ENCODE measurements around the gene EPN2. TPM values are rescaled to one million over a fixed set of nuclear protein-coding genes. Genes with fewer than 3 reads are reported as not detected.
A peak's percentile ranks its signal among the peaks of the same experiment; 100 is the strongest.
"Not testable (repeated sequence)": the region's sequence is repeated elsewhere in the genome, so short reads cannot be mapped to it uniquely, and the experiment has no call there.

The EPN2 gene
- total RNA-seq, 1 donor from 2014 or later = 63.9 TPM

DNA sequence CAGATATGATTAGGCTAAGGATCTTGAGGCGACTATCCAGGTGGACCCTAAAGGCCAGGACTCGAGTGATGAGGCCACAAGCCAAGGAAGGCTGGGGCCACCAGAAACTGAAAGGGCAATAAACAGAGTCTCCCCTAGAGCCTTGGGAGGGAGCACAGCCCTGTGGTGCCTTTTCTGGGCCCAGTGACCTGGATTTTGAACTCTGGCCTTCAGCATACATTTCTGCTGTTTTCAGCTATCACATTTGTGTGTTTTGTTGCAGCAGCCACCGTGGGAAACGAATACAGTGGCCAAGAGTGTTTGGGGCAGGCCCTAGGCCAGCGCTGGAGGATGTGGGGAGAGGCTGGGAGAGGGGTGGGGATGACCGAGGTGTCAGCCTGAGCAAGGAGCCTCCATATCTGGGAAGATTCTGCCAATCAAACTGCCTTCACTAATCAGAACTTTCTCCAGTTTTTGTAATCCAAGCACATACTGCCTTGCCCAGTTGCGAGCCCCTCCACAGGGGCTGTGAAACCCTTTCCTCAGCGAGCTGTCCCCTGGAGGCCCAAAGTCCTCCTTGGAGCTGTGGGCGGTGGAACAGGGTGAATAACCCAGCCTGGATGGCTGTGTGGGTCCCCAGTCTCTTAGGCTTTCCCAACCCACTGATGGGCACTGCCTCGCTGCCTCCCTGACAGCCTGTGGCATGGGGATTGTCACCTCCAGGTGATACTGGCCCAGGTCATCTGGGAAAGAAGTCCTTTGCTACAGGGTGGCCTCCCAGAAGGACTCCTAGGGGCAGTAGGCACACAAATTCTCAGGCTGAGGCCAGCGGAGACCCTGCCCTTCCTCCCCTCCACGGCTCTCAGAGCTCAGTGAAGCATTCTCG, 108.6 kb downstream of the EPN2 start:
- no peak for DNase-seq (ENCODE audit: low spot score)

DNA sequence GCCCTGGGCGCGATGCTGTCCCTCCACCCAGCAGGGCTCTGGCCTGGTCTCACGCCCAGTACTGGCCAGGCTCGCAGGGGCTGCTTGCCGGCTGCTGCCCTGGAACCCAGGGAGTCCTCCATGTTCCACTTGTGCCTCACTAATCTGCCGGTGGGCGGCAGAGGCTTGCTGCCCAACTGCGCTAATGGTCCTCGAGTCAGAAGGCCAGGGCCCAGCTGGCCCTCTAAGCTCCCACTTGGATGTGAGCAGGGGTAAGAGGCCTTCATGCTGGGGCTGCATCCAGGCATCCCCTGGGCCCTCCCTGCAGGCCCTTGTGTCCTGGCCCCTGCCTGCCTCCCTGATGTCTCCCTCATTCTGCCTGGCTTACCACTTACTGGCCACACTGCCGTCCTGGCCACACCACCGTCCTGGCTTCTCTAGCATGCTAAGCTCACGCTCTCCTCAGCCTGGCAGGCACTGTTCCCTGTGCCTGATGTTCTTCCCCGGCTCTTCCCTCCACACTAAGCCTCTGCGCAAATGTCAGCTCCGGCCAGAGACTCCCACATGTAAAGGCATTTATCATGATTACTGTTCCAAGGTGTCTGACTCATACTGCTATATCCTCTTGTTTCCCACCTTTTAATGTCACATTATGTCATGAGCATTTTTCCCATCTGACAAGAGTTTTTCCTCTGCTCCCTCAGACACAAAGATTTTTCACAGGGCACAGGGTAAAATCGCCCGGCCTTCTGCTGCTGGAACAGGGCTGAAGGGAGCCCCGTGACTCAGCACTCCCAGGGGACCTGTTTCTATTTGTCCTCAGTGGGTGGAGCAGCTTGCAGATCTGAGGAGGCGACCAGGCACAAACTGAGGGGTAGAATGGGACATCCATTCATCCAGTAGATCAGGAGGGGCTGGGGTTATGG, 109.4 kb downstream of the EPN2 start:
- DNase-seq (ENCODE audit: low spot score) = peak; percentile 71

DNA sequence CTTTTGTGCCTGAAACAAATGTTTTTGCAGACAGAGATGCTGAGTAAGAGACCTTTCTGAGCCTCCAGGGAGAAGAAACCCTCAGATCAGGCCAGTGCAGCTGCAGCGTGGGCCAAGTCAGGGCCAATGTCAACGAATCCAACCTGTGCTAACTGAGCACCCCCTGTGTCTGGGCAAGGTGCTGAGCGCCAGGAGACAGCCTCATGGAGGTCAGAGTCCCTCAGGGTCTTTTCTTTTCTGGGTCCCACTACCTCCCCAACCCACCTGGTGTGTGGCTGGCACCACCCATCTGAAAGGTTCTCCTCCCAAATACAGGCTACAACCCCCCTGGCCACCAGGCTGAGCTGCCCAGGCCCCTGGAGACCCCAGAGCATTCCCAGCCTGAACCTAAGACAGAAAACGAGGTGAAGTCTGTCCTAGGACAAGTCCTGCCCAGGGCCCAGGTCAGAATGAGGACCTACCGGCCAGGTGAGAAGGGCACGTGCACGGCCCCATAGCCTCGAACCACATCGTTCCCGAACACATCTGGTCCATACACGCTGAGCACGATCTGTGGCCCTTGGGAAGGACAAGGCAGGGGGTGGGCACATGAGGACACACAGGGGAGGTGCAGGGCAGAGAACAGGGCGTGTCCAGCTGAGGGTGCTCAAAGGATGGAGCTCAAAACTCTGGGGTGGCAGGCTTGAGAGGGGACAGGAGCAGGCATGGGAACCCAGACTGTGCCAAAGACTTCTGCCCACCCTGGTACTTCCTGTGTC, 110.3 kb downstream of the EPN2 start:
- DNase-seq (ENCODE audit: low spot score) = no peak

DNA sequence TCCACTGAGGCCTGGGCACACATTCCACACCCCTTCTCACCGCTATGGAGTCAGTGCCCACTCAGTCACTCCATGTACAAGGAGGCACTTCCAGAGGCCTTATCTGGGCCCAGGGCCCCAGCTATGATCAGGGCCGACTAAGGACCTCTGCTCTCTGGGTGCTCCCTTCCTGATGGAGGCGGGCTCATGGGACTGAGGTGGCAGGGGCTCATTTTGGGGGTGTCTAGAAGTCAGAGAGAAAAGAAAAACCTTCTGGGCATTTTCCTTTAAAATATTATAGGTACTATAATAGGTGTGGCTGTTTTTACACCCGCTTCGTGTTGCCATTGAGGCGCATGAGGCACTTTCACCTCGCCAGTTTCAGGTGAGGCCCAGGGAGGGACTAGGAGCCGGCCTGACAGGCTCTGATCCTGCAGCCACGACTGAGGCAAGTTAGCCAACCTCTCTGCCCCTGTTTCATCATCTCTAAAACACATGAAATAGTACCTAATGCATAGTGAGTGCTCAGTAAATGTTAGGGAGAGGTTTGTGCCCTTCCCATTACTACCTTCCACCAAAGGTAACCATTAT, 111.0 kb downstream of the EPN2 start:
- DNase-seq (ENCODE audit: low spot score) = no peak

DNA sequence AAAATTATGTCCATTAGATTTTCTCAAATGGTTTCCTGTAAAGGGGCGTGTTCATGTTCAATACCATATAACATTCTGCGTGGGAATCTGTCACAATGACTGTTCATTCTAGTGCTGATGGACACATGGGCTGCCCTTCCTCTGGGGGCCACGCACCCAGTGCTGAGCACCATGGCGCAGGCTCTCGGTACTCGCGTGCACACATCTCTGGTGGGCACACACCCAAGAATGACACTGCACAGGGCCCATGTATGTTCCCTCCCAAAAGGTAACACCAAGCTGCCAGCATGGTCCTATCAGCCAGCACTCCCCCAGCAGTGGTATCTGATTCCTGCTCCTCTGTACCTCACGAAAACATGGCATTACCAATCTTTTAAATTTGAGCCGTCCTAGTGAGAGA, 111.6 kb downstream of the EPN2 start:
- DNase-seq (ENCODE audit: low spot score) = no peak

DNA sequence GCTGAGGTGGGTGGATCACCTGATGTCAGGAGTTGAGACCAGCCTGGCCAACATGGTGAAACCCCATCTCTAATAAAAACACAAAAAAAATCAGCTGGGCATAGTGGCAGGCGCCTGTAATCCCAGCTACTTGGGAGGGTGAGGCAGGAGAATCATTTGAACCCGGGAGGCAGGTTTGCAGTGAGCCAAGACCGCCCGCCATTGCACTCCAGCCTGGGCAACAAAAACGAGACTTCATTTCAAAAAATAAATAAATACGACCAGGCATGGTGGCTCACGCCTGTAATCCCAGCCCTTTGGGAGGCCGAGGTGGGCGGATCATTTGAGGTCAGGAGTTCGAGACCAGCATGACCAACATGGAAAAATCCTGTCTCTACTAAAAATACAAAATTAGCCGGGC, 116.2 kb downstream of the EPN2 start:
- DNase-seq (ENCODE audit: low spot score) = not testable (repeated sequence)

DNA sequence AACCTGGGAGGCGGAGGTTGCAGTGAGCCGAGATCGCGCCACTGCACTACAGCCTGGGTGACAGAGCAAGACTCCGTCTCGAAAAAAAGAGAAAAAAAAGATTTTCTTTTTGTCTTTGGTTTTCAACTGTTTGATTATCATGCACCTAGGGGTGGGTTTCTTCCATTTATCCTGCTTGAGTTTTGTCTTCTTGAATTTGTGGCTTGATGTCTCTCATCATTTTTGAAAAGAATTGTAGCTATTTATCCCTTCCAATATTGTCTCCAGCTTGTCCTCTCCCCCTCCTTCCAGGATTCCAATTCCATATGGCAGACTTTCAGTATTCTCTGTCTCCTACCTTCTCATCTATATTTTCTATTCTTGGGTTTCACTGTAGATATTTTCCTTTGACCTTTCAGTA, 117.6 kb downstream of the EPN2 start:
- DNase-seq (ENCODE audit: low spot score) = no peak

DNA sequence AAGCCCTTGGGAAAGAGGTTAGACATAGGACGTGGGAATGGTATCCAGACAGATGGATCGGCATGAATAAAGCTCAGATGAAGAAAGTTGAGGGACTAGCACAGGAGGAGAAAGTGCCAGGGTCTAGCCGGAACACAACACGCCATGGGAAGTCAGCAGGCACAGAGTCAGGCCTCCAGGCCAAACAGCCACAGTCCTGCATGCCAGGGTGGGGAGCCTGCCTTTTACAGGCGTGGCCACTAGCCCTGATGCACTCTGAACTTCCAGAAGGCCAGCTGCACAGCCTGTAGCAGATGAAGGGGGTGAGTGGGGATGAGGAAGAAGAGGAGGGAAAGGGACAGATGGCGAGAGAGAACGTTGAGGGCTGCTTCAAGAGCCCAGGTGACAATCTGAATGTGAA, 120.2 kb downstream of the EPN2 start:
- DNase-seq (ENCODE audit: low spot score) = no peak

DNA sequence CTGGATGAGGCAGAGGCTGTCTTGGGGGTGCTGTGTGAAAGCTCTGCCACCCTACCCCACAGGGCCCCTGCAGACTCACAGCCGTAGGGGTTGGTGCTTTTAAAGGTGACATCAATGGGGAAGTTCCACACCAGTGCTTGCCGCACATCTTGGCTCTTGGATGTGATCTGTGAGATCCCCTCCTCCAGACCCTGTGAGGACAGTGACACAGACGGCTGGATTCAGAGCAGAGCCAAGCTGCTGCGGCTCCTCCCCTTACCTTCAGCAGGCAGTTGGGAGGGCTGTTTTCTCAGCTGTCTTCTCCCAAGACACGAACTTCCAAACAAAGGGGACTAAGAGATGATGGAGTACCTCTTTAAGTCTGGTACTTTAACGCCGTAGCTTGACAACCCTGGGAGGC, 120.6 kb downstream of the EPN2 start:
- DNase-seq (ENCODE audit: low spot score) = no peak

DNA sequence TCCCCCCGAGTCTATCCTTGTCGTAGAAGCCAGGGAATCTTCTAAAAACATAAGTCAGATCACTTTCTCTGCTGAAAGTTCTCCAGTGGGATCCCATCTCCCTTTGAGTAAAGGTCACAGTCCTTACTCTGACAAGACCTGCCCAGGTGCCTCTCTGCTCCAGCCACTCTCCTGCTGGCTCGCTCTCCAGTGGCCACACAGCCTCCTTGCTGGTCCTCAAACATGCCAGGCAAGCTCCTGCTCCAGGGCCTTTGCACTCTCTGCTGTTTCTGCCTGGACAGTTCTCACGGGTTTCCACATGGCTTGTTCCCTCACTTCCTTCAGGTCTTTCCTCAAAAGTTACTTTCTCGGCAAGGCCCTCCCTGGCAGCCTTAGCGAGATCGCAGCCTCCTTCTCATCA, 122.0 kb downstream of the EPN2 start:
- DNase-seq (ENCODE audit: low spot score) = no peak

DNA sequence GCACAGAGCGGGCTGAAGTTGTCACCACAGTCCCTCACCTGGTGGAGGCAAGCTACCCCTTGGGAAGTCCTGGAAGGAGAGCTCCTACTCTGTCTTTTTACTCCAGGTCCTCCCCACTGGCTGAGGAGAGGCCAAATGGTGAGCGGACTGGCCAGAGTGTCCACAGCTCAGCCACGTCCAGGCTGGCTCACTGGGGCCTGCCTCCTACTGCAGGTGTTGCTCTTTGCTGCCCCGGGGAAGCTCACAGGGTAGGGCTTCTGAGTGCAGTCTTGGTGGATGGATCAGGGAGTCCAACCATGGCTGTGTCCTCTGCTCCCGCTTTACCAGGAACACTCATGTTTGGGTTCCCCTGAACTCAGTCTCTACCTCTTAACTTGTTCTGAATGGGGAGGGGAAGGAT, 122.7 kb downstream of the EPN2 start:
- DNase-seq (ENCODE audit: low spot score) = no peak

DNA sequence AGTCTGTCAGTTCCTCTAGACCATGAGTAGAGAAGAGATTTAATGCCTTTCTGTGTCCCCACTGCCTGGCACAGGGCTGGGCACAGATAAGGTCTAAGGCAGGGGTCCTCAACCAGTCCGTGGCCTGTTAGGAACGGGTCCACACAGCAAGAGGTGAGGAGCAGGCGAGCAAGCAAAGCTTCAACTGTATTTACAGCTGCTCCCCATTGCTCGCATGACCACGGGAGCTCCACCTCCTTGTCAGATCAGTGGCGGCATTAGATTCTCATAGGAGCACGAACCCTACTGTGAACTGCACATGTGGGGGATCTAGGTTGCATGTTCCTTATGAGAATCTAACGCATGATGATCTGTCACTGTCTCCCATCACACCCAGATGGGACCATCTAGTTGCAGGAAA, 123.6 kb downstream of the EPN2 start:
- DNase-seq (ENCODE audit: low spot score) = no peak

DNA sequence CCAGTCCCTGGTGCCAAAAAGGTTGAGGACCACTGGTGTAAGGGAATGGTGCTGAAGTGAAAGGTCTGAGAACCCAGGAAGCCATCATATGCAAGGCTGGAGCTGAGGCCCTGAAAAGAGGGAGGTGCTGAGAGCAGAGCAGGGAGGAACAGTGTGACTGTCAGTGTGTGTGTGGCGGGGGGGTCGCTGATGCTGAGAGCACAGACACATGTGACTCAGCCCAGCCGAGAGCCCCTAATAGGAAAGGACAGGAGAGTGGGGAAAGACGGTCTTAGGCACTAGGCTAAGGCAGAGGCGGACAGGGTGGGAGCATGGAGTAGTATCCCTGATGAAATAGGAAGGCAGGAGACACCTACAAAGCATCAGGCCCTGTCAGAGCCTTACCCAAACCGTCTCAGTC, 124.2 kb downstream of the EPN2 start:
- no peak for DNase-seq (ENCODE audit: low spot score)

DNA sequence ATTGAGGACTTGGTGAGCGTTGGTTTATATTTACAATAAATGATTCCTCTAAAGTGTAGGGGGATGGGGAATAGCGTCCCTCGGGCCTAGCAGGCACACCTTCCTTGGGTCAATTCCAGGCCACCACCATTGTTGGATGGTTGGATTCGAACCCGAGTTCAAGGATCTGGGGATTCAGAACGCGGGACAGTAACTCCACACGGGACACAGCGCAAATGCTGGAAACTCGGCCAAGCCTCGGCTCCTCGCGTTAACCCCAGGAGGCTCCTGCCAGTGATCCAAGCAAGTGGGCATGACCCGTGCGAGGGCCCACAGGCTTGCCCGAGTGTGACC, 124.7 kb downstream of the EPN2 start:
- no peak for DNase-seq (ENCODE audit: low spot score)

DNA sequence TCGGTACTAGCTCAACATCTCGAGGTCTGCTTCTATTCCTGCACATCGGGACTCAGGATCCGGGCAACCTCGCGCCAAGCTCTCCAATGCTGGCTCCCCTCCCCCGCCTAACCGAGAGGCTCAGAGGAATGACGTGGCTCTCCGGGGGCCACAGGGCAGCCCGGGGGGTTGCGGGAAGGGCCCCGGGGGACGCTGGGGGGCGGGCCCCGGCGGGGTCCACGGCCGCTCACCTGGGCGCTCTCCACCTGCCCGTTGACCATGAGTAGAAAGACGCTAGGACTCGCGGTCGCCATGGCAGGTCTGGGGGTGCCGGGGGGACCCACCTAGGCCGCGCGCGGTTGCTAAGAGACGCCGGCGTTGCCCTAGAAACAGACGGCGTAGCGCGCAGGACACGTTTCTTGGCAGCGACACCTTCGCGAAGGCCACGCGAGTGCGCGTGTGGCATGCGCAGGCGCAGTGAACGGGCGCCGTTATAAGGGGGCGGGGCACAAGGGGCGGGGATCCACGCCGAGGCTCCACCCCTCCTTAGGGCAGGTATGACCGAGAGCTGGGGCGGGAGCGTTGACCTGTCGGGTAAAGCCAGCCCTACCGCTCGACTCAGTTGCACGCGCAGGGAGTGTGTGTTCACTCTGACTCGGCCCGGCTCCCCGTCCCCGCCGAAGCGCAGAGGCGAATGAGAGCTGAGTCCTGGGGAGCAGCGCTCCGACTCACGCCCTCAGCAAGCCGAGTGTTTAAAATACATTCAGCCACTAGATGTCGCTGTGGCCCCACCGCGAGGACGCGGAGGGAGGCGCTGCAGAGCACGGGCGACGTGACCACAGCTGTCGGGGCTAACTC, 125.3 kb downstream of the EPN2 start, which contains the start of gene B9D1:
B9D1 (minus strand) TSS at position 447 of the 837 bp plus-strand sequence; CDS start at position 293, 154 bp downstream.
- DNase-seq (ENCODE audit: low spot score) = peak; percentile 95

DNA sequence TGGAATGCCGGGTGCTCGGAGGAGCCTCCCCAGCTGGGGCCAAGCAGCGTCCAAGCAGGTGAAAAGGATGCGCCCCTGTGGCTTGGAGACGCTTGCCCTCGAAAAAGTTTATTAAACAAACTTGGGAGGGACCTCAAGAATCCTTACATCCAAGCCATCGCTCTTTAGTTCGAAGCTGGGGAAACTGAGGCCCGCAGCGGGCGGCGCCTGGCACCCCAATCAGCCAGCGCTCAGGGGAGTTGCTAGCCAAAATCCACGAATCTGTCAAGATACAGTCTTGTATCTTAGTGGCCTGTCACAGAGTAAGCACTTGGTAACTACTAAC, 125.9 kb downstream of the EPN2 start:
- no peak for DNase-seq (ENCODE audit: low spot score)

DNA sequence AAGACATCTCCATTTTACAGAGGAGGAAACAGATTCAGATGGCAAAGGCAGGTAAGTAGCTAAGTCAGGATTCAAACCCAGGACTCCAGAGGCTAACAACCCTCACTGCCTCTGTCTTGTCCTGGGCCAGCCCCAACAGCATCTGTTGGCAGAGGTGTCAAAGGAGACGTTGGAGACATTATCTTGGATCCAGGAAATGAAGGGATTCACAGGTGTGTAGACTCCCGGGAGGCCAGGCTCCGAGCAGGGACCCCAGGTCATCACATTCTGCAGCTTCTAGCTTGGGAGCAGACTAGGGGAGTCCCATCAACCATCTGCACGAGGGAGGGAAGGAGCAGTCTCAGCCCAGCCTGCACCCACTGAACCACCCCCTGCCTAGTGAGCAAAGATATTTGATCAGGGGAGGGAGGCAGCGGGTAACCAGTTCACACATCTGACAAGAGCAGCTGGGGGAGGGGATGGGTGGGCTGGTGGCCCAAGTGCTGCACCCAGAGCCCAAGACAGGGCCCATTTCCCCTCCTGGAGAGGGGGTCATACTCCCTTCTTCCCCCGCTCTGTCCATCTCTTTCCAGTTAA, 126.4 kb downstream of the EPN2 start:
- DNase-seq (ENCODE audit: low spot score) = no peak

DNA sequence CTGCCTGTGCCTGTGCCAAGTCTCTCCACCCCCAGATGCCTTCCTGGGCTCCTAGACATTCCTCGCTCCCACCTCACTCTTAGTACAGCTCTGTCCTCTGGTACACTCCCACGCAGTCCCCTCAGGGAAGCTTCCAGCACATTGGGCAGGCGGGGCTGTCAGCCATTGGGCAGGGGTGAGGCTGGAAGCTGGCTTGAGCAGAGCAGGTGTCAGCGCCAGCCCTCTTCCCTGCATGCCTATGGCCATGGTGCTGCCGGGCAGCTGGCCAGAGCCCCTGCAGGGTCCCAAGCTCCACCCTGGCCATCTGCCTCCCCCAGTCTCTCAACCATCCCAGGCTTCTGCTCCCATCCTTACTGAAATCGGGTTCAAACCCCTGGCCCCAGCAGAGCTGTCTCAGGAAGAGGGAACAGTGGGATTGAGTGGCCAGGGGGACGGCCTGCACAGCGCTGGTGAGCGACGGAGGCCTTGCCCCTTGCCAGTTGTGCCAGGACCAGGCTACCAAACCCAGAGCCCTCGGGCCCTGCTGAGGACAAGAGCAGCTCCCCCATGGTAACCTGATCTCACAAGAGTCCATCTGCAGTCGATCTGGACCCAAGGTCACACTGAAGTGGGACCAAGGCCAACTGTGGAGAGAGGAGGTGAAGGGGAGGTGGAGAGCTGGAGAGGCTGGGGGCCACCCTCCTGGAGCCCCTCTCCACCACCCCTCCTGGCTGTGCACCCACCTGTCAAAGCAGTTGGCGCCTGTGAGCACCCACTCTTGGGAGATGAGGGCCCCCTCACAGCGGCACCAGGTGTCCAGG, 127.7 kb downstream of the EPN2 start:
- no peak for DNase-seq (ENCODE audit: low spot score)

DNA sequence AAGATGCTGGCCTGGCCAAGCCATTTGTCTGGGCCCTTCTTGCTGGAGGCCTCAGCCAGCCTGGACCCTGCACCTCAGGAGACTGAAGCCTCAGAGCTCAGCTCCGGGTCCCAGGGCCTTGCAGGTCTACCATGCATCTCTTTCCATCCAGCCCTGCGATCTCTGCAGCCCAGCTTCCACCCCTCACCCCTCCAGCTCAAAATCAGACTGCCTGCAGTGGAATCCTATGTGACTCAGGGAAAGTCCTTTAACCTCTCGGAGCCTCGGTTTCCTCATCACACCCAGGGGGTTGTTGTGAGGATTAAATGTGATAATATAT, 128.3 kb downstream of the EPN2 start:
- no peak for DNase-seq (ENCODE audit: low spot score)

Measured in ureter (tissue), 1 donor.